Subcutaneous adipose tissue (tissue), 4 donors: ENCODE measurements around the gene DCC. TPM values are rescaled to one million over a fixed set of nuclear protein-coding genes. Genes with fewer than 3 reads are reported as not detected.

Source experiments
- total RNA-seq, 4 donors: library from RNA; depleted of rRNA; stranded (reverse); fragments of >200 nt; gene quantifications; one replicate each; pipeline ENCODE4 v1.1.0, GENCODE V29; 2016
- TF ChIP-seq, protein P1 (sequence below): fragments of 450-650 bp; IDR thresholded peaks from one replicate; pipeline ENCODE4 v1.5.1; 2016; ENCODE audit warnings: low read depth, mild to moderate bottlenecking, control low read depth, antibody characterized with exemption, moderate library complexity

Gene DCC
- total RNA-seq, 4 donors from 2014 or later = not detected

DNA sequence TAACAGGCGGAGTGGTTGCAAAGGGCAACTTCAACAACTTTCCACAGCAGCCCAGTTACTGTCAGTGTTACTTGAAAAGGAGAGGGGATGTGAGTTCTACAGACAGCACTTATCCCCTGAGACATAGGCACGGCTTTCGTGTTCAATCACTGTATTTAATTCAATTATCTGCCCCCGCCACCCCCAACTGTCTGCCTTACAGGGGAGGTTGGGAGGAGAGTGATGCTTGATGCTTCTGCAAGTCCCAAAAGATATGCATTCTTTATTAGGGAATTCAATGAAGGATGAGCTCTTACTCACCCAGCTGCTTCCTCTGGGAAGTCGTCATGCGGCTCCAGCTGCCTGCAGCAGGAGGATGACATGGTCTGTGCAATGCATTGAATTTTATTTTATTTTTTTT lies 639.9 kb downstream of the DCC start:
- TF ChIP-seq, protein P1, sequence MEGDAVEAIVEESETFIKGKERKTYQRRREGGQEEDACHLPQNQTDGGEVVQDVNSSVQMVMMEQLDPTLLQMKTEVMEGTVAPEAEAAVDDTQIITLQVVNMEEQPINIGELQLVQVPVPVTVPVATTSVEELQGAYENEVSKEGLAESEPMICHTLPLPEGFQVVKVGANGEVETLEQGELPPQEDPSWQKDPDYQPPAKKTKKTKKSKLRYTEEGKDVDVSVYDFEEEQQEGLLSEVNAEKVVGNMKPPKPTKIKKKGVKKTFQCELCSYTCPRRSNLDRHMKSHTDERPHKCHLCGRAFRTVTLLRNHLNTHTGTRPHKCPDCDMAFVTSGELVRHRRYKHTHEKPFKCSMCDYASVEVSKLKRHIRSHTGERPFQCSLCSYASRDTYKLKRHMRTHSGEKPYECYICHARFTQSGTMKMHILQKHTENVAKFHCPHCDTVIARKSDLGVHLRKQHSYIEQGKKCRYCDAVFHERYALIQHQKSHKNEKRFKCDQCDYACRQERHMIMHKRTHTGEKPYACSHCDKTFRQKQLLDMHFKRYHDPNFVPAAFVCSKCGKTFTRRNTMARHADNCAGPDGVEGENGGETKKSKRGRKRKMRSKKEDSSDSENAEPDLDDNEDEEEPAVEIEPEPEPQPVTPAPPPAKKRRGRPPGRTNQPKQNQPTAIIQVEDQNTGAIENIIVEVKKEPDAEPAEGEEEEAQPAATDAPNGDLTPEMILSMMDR = no peak

DNA sequence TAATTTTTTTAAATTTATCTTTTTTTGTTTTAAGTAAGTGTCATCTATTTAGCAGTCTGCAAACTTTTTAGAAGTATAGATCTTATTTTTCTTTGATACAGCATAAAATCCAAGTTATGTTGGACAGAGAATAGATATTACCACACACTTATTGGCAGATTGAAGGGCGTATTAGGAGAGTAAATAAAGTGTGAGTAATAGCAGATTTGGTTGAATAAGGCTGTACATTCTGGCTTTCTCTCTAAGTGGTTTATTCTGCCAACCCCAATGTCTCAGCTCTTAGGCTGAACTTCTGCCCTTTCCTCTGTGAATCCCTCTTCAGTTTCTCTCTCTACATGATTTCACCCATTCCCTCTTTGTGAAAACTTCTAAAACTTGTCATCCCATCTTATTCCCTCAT lies 651.2 kb downstream of the DCC start:
- TF ChIP-seq, protein P1 = no peak

DNA sequence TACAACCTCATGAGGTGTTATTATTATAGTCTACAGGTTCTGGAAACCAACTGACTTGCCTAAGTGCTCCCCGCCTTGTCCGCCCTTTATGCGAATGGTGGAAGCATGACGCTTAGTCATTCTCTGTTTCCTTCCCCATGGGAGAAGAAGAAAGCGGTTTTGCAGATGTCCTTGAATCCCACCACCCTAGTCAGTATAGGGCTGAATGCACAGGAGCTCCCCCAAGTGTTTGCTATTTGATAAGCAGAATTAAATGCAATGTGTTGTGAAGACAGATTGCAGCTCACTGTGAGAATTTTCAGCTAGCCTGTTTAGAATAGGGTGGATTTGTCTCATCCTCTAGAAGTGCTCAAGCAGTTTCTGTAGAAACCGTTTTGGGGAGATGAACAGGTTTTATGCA lies 652.0 kb downstream of the DCC start:
- TF ChIP-seq, protein P1 = no peak

DNA sequence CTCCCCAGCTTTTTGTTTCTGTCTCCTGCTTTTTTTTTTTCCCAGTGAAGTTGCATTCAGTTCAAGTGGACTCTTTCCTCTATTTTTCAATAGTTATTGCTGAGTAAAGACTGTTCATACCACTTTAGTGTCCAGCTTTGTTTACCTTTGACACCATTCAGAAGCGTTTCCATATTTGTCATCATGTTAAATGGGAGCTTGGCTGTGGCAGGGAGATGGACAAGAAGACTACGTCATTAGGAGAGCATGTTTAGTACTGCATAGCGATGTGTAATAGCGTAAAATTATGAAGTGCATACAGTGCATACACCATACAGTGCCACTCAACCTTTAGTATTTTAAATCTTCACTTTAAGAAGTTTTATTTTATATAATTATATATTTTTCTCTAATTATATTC lies 655.9 kb downstream of the DCC start:
- TF ChIP-seq, protein P1 = no peak

DNA sequence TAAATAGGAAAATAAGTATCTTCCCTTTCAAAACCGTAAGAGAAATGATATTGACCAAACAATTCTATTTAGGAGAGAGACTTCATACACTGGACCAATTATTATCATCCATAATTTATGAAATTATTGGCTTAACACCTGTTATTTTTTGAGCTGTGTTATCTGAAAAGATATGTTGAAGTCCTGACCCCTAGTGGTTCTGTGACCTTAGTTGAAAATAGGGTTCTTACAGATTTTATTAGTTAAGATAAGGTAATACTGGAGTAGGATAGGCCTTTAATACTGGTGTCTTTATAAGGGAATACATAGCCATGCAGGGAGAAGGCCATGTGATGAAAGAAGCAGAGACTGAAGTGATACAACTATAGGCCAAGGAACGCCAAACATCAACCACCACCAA lies 659.6 kb downstream of the DCC start:
- TF ChIP-seq, protein P1 = no peak

DNA sequence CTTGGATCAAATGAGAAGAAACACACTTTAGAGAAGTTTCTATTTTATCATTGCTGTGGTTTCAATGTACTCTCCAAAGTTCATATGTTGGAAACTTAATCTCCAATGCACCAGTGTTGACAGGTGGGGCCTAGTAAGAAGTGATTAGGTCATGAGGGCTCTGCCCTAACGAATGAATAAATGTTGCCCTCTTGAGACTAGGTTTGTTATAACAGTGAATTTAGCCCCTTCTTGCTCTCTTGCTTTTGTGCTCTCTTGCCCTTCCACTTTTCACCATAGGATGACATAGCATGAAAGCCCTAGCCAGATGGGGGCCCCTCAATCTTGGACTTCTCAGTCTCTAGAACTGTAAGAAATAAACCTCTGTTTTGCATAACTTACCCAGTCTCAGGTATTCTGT lies 664.8 kb downstream of the DCC start:
- TF ChIP-seq, protein P1 = no peak

DNA sequence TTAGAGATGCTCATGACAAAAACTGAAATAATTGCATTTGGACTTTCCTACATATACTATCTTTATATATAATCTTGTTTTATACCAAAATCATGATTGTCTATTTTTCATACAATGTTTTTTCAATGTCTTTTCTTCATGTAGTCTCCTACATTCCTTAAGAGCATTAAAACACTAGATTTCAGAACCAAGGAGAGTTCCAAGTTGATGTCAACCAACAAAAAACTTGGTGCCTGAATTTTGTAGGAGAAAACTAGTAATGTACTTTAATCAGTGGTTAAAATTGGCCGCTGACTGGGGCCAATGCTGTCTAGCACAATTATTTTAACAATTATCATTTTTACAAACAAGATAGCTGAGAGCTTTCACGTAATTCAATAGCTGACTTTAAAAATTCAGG lies 678.8 kb downstream of the DCC start:
- TF ChIP-seq, protein P1 = no peak
